Measurements from ENCODE around the gene ZNF543. TPM values are rescaled to one million over a fixed set of nuclear protein-coding genes. Genes with fewer than 3 reads are reported as not detected.
A peak's percentile ranks its signal among the peaks of the same experiment; 100 is the strongest.

Gene ZNF543
- total RNA-seq (2021) = 8.9 and 9.5 TPM in 2 replicates
- Bru-seq, nascent RNA = percentile 80 among the genes with signal in this experiment
- BruChase-seq, experiment 1, labeled RNA remaining after a 2-hour chase = percentile 86 among the genes with signal in this experiment
- percentile 71 among the genes with signal in this experiment for BruChase-seq, experiment 2, labeled RNA remaining after a 6-hour chase
- long read RNA-seq, partial matches to known transcripts = 0 of 5 reads
- long read RNA-seq, other reads (novel, unspliced or antisense) = 1 of 5 reads

- Histone ChIP-seq H2AFZ (peak within 1 kb of the TSS; percentile 99), H3K4me3 (peak within 1 kb of the TSS; percentile 91), H3K9me2 (ENCODE audit: insufficient read depth) (no peaks in the 10 kb centered on the region), H4K20me1 (ENCODE audit: insufficient read depth) (no peaks in the 10 kb centered on the region), H3F3A (ENCODE audit: insufficient read depth, low read depth) (peaks cover 4% of the 10 kb centered on the region; the same call in 1 of the 2 replicates), H3K9me3 (ENCODE audit: insufficient read depth, low read depth) (no peaks in the 10 kb centered on the region), H3K79me2 (ENCODE audit: low read depth) (peaks cover 32% of the 10 kb centered on the region), H3K36me3 (ENCODE audit: low read depth) (peaks cover 9% of the 10 kb centered on the region; the same call in 1 of the 2 replicates), H3K27me3 (ENCODE audit: insufficient read depth, low read depth) (no peaks in the 10 kb centered on the region), H3K27ac (peak within 1 kb of the TSS; percentile 51), H3K4me1 (replicated peaks; ENCODE audit: insufficient read depth) (peaks cover 19% of the 10 kb centered on the region), H3K4me2 (peak within 1 kb of the TSS; percentile 100)
- CTCF ChIA-PET = no interaction called here
- TF ChIP-seq EZH2 (IDR thresholded peaks at IDR 0.05; ENCODE audit: low read depth) (no peak), CTCF (conservative IDR thresholded peaks at IDR 0.05) (no peak)
- peak; percentile 92 to 96 for DNase-seq
- BruUV-seq (replicated peaks) = TSS peak; percentile 54
- POLR2A ChIA-PET (ENCODE audit: unreplicated experiment) = interaction anchor here (0.6 kb wide), 2 partner anchors 79 to 1239 kb away, joined by 3 read pairs; no protein-coding TSS in a partner anchor
- intact Hi-C loops (cut with micrococcal nuclease; ENCODE audit: unreplicated experiment) = loop anchor here (1.0 kb wide), 4 partner anchors 18 to 80 kb away; partner anchors contain the start of genes ZNF304, ZNF460 and ZNF805
These were observed at the start of gene ZNF543 for GRCh38 chr19:57320180-57321084. TSS of gene ZNF543 (plus strand) at chr19:57320472. CDS start at chr19:57320854, 382 bp downstream.

GRCh38 chr19:57271280-57271679 lies 49.0 kb upstream of the ZNF543 start:
- H3F3A ChIP-seq (ENCODE audit: insufficient read depth, low read depth) = peaks cover 10% of the 10 kb centered on the region; the same call in 1 of the 2 replicates
- no peaks in the 10 kb centered on the region for H4K20me1 ChIP-seq (ENCODE audit: insufficient read depth)
- no peaks in the 10 kb centered on the region for H3K27me3 ChIP-seq (ENCODE audit: insufficient read depth, low read depth)
- ChIA-PET CTCF (no interaction called here), POLR2A (ENCODE audit: unreplicated experiment) (no interaction called here)
- H3K79me2 ChIP-seq (ENCODE audit: low read depth) = no peaks in the 10 kb centered on the region
- no peaks in the 10 kb centered on the region for H3K9me3 ChIP-seq (ENCODE audit: insufficient read depth, low read depth)
- no peak overlapping the region for H3K4me2 ChIP-seq
- 0 out of 2 replicates have a peak, but pooled peaks cover 6% of the 10 kb centered on the region for H3K36me3 ChIP-seq (ENCODE audit: low read depth)
- no peak overlapping the region for H3K27ac ChIP-seq
- no peak overlapping the region for H2AFZ ChIP-seq
- TF ChIP-seq EZH2 (IDR thresholded peaks at IDR 0.05; ENCODE audit: low read depth) (no peak), CTCF (conservative IDR thresholded peaks at IDR 0.05) (no peak)
- no peaks in the 10 kb centered on the region for H3K9me2 ChIP-seq (ENCODE audit: insufficient read depth)
- no peak overlapping the region for H3K4me3 ChIP-seq
- H3K4me1 ChIP-seq (replicated peaks; ENCODE audit: insufficient read depth) = no peaks in the 10 kb centered on the region
- intact Hi-C loops (cut with micrococcal nuclease; ENCODE audit: unreplicated experiment) = no loop called here
- no peak for DNase-seq
- BruUV-seq (replicated peaks) = no TSS peak

- Histone ChIP-seq H4K20me1 (ENCODE audit: insufficient read depth) (no peaks in the 10 kb centered on the region), H2AFZ (no peak overlapping the region), H3K4me1 (replicated peaks; ENCODE audit: insufficient read depth) (peaks cover 2% of the 10 kb centered on the region), H3K4me3 (no peak overlapping the region), H3K9me2 (ENCODE audit: insufficient read depth) (no peaks in the 10 kb centered on the region), H3K36me3 (ENCODE audit: low read depth) (0 out of 2 replicates have a peak, but pooled peaks cover 6% of the 10 kb centered on the region), H3K79me2 (ENCODE audit: low read depth) (no peaks in the 10 kb centered on the region), H3K27ac (no peak overlapping the region), H3K9me3 (ENCODE audit: insufficient read depth, low read depth) (no peaks in the 10 kb centered on the region), H3K27me3 (ENCODE audit: insufficient read depth, low read depth) (no peaks in the 10 kb centered on the region), H3K4me2 (no peak overlapping the region), H3F3A (ENCODE audit: insufficient read depth, low read depth) (peaks cover 5% of the 10 kb centered on the region; the same call in 1 of the 2 replicates)
- BruUV-seq (replicated peaks) = no TSS peak
- no peak for DNase-seq
- intact Hi-C loops (cut with micrococcal nuclease; ENCODE audit: unreplicated experiment) = no loop called here
- POLR2A ChIA-PET (ENCODE audit: unreplicated experiment) = no interaction called here
- TF ChIP-seq CTCF (conservative IDR thresholded peaks at IDR 0.05) = no peak
- no peak for TF ChIP-seq EZH2 (IDR thresholded peaks at IDR 0.05; ENCODE audit: low read depth)
- CTCF ChIA-PET = no interaction called here
These were observed 47.3 kb upstream of the ZNF543 start for GRCh38 chr19:57273014-57273413.

Data from PC-9 (cell line).